MCF 10A (cell line): Measurements from ENCODE around the gene CLEC4F. TPM values are rescaled to one million over a fixed set of nuclear protein-coding genes. Genes with fewer than 3 reads are reported as not detected.

Experiments used
- BruUV-seq: library from RNA; stranded (reverse); fragments of 400-500 nt; replicated peaks from 2 replicates; lab custom pipeline; 2021; lab: Mats Ljungman, UMichigan
- CTCF ChIA-PET: fragments of 300-600 bp; sonication (Branson Sonifier 250); formaldehyde crosslinking; extraction: SDS; loops from one replicate; lab custom pipeline; 2021; ENCODE audit warnings: antibody characterized with exemption, inconsistent platforms; lab: Yijun Ruan, JAX
- POLR2A ChIA-PET: fragments of 300-600, 350-650 bp; sonication (Branson Sonifier 250); formaldehyde crosslinking; extraction: SDS; loops from one replicate; lab custom pipeline; 2020; ENCODE audit warnings: antibody characterized with exemption, inconsistent platforms; lab: Yijun Ruan, JAX
- DNase-seq: peaks from one replicate; pipeline ENCODE4 v3.0.0-alpha.2; 2018; ENCODE audit not compliant: unreplicated experiment
- H3K27ac Mint-ChIP-seq: one replicate; pipeline ENCODE4 v1.8.0; 2022; ENCODE audit warnings: mild to moderate bottlenecking, low read depth, mixed read lengths; ENCODE audit not compliant: unreplicated experiment
- H3K27me3 Mint-ChIP-seq: one replicate; pipeline ENCODE4 v1.8.0; 2022; ENCODE audit warnings: mixed read lengths; ENCODE audit not compliant: insufficient read depth, unreplicated experiment
- H3K36me3 Mint-ChIP-seq: one replicate; pipeline ENCODE4 v1.8.0; 2022; ENCODE audit warnings: mild to moderate bottlenecking, moderate library complexity, mixed read lengths; ENCODE audit not compliant: insufficient read depth, unreplicated experiment
- H3K4me1 Mint-ChIP-seq: one replicate; pipeline ENCODE4 v1.8.0; 2022; ENCODE audit warnings: mixed read lengths; ENCODE audit not compliant: insufficient read depth, unreplicated experiment
- H3K4me3 Mint-ChIP-seq: one replicate; pipeline ENCODE4 v1.8.0; 2022; ENCODE audit warnings: mild to moderate bottlenecking, moderate library complexity, mixed read lengths; ENCODE audit not compliant: unreplicated experiment
- H3K9me3 Mint-ChIP-seq: one replicate; pipeline ENCODE4 v1.8.0; 2022; ENCODE audit warnings: mixed read lengths; ENCODE audit not compliant: unreplicated experiment
- intact Hi-C: fragments of 100-400 bp; cut with micrococcal nuclease; formaldehyde crosslinking; loops from 2 replicates; pipeline ENCODE4 v1.14.1; 2022
- total RNA-seq: library from RNA; stranded (reverse); gene quantifications from 2 replicates; pipeline ENCODE4 v1.2.3, GENCODE V29; 2022
- TF ChIP-seq, protein P1 (sequence below): fragments of 200-600 bp; IDR thresholded peaks from one replicate; pipeline ENCODE4 v1.8.0; 2022; ENCODE audit warnings: antibody characterized with exemption, mild to moderate bottlenecking; ENCODE audit not compliant: unreplicated experiment

The CLEC4F gene
- total RNA-seq, 1 experiment from 2014 or later, result not detected

DNA sequence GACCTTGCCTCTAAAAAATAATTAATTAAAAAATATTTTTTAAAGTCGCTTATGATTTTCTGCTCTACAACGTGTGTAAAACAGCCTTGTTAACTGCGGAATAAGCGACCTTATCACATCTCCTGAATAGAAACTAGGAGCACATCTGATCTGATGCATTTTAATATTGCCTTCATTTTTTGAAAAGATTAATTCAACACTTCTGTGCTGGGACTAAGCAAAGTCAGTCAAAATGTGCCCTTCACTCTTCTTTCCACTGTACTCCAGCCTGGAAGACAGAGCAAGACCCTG is 12.6 kb downstream of the CLEC4F start:
- TF ChIP-seq, protein P1, sequence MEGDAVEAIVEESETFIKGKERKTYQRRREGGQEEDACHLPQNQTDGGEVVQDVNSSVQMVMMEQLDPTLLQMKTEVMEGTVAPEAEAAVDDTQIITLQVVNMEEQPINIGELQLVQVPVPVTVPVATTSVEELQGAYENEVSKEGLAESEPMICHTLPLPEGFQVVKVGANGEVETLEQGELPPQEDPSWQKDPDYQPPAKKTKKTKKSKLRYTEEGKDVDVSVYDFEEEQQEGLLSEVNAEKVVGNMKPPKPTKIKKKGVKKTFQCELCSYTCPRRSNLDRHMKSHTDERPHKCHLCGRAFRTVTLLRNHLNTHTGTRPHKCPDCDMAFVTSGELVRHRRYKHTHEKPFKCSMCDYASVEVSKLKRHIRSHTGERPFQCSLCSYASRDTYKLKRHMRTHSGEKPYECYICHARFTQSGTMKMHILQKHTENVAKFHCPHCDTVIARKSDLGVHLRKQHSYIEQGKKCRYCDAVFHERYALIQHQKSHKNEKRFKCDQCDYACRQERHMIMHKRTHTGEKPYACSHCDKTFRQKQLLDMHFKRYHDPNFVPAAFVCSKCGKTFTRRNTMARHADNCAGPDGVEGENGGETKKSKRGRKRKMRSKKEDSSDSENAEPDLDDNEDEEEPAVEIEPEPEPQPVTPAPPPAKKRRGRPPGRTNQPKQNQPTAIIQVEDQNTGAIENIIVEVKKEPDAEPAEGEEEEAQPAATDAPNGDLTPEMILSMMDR, result no peak
- Mint-ChIP-seq H3K4me3 (no peak overlapping the region), H3K9me3 (no peaks in the 10 kb centered on the region), H3K27me3 (peaks cover 40% of the 10 kb centered on the region), H3K4me1 (no peaks in the 10 kb centered on the region), H3K27ac (no peak overlapping the region), H3K36me3 (no peaks in the 10 kb centered on the region)
- no TSS peak for BruUV-seq
- CTCF ChIA-PET, result interaction anchor here (0.8 to 1.3 kb wide), 4 partner anchors 19 to 505 kb away, joined by 3 to 5 read pairs (median 4); no protein-coding TSS in a partner anchor
- DNase-seq, result no peak
- intact Hi-C loops, result no loop called here
- POLR2A ChIA-PET, result no interaction called here

- H3K27me3 Mint-ChIP-seq, result peaks cover 35% of the 10 kb centered on the region
- TF ChIP-seq, protein P1, result no peak
- POLR2A ChIA-PET, result no interaction called here
Observed at GRCh38 chr2:70807102-70807827, 13.1 kb downstream of the CLEC4F start.

GRCh38 chr2:70806620-70807019 is 13.8 kb downstream of the CLEC4F start:
- no peaks in the 10 kb centered on the region for H3K36me3 Mint-ChIP-seq
- no peak overlapping the region for H3K27ac Mint-ChIP-seq
- H3K9me3 Mint-ChIP-seq, result no peaks in the 10 kb centered on the region
- H3K4me1 Mint-ChIP-seq, result no peaks in the 10 kb centered on the region
- peaks cover 35% of the 10 kb centered on the region for H3K27me3 Mint-ChIP-seq
- ChIA-PET CTCF (interaction anchor here (0.7 to 1.3 kb wide), 3 partner anchors 17 to 504 kb away, joined by 4 to 5 read pairs (median 4); no protein-coding TSS in a partner anchor), POLR2A (no interaction called here)
- intact Hi-C loops, result no loop called here
- TF ChIP-seq, protein P1, result no peak
- H3K4me3 Mint-ChIP-seq, result no peak overlapping the region
- BruUV-seq, result no TSS peak
- no peak for DNase-seq

More at GRCh38 chr2:70807102-70807827, 13.1 kb downstream of the CLEC4F start:
- no TSS peak for BruUV-seq
- Mint-ChIP-seq H3K36me3 (no peaks in the 10 kb centered on the region), H3K4me3 (no peak overlapping the region), H3K27ac (no peak overlapping the region), H3K4me1 (no peaks in the 10 kb centered on the region), H3K9me3 (no peaks in the 10 kb centered on the region)
- CTCF ChIA-PET, result interaction anchor here (1.1 to 1.3 kb wide), 2 partner anchors 18 to 505 kb away, joined by 4 to 5 read pairs; no protein-coding TSS in a partner anchor
- intact Hi-C loops, result no loop called here
- DNase-seq, result no peak

DNA sequence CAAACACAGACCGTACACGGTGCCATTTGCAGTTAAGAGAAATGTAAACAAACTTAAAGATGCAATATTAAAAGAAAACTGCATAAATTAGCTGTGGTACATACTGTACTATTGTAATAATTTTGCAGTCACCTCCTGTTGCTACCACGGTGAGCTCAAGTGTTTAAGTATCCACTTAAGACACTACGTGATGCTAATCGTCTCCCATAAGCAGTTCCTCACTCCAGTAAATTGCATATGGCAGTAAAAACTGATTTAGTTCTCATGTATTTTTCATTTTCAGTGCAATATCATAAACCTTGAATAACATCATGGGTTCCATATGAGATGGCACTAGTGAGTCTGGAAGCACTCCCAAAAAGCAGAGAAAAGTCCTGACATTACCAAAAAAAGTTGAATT is 14.4 kb downstream of the CLEC4F start:
- Mint-ChIP-seq H3K4me1 (no peaks in the 10 kb centered on the region), H3K36me3 (no peaks in the 10 kb centered on the region), H3K9me3 (no peaks in the 10 kb centered on the region), H3K4me3 (no peak overlapping the region), H3K27ac (no peak overlapping the region), H3K27me3 (peaks cover 41% of the 10 kb centered on the region)
- CTCF ChIA-PET, result interaction anchor here (0.6 kb wide), 1 partner anchor 9 kb away, joined by 4 read pairs; no protein-coding TSS in a partner anchor
- TF ChIP-seq, protein P1, result no peak
- intact Hi-C loops, result no loop called here
- POLR2A ChIA-PET, result no interaction called here
- no peak for DNase-seq
- BruUV-seq, result no TSS peak
